CD4-positive, CD25-positive, alpha-beta regulatory T cell (primary cell): ENCODE results near the gene DIP2C. TPM values are rescaled to one million over a fixed set of nuclear protein-coding genes. Genes with fewer than 3 reads are reported as not detected.
"Not testable (repeated sequence)": the region's sequence is repeated elsewhere in the genome, so short reads cannot be mapped to it uniquely, and the experiment has no call there.

Experiments used
- ATAC-seq, 2 donors: fragments of 150-1000 bp; cut with Tn5 transposase; one replicate each; pipeline ENCODE4 v1.10.0; 2021; ENCODE audit warnings: low read depth in 2 of 2, moderate number of reproducible peaks in 2 of 2, moderate library complexity in 1 of 2
- DNase-seq, 3 donors: peaks; one replicate each; pipeline versions ENCODE4 v3.0.0 to v3.0.0-alpha.2; 2012 to 2022; ENCODE audit warnings: mixed read lengths in 1 of 3
- H3K27ac ChIP-seq: one replicate; pipeline ENCODE4 v1.7.0; 2013; ENCODE audit warnings: mild to moderate bottlenecking, low read length; ENCODE audit not compliant: insufficient read depth, poor library complexity, severe bottlenecking
- H3K27me3 ChIP-seq: one replicate; pipeline ENCODE4 v1.7.0; 2013; ENCODE audit warnings: low read length; ENCODE audit not compliant: control insufficient read depth, insufficient read depth
- H3K36me3 ChIP-seq: one replicate; pipeline ENCODE4 v1.7.0; 2013; ENCODE audit warnings: mild to moderate bottlenecking, low read length, moderate library complexity; ENCODE audit not compliant: control insufficient read depth, insufficient read depth
- H3K4me1 ChIP-seq: 2 replicates; pipeline ENCODE4 v1.7.0; 2013; ENCODE audit warnings: mild to moderate bottlenecking, low read length; ENCODE audit not compliant: insufficient read depth, control insufficient read depth, poor library complexity, severe bottlenecking
- H3K4me3 ChIP-seq: one replicate; pipeline ENCODE4 v1.7.0; 2013; ENCODE audit warnings: low read depth, mild to moderate bottlenecking, low read length, moderate library complexity
- H3K9me3 ChIP-seq, 2 experiments: 1 replicate in 1 of 2; 2 replicates in 1 of 2; pipeline ENCODE4 v1.7.0; 2013; ENCODE audit warnings: low read length in 2 of 2, mild to moderate bottlenecking in 1 of 2, moderate library complexity in 1 of 2; ENCODE audit not compliant: control insufficient read depth in 2 of 2
- H3K27ac Mint-ChIP-seq, 3 donors: one replicate each; pipeline ENCODE4 v1.8.0; 2020 to 2022; ENCODE audit warnings: mild to moderate bottlenecking in 3 of 3, mixed read lengths in 3 of 3, moderate library complexity in 2 of 3
- H3K27me3 Mint-ChIP-seq: one replicate; pipeline ENCODE4 v1.8.0; 2022; ENCODE audit warnings: mild to moderate bottlenecking, mixed read lengths
- H3K36me3 Mint-ChIP-seq: one replicate; pipeline ENCODE4 v1.8.0; 2020; ENCODE audit warnings: mixed read lengths
- H3K4me1 Mint-ChIP-seq, 4 donors: one replicate each; pipeline ENCODE4 v1.8.0; 2020 to 2022; ENCODE audit warnings: mixed read lengths in 4 of 4, mild to moderate bottlenecking in 1 of 4
- H3K4me3 Mint-ChIP-seq, 4 donors: one replicate each; pipeline ENCODE4 v1.8.0; 2020 to 2022; ENCODE audit warnings: mild to moderate bottlenecking in 4 of 4, mixed read lengths in 4 of 4, moderate library complexity in 3 of 4
- H3K9me3 Mint-ChIP-seq, 7 donors: one replicate each; pipeline ENCODE4 v1.8.0; 2020 to 2022; ENCODE audit warnings: mixed read lengths in 7 of 7, mild to moderate bottlenecking in 3 of 7, moderate library complexity in 2 of 7
- polyA plus RNA-seq, 4 donors: library from polyadenylated mRNA; unstranded; fragments of 300-500 nt; fragmentation: Illumina TruSeq; gene quantifications; one replicate each; pipeline ENCODE4 v1.2.3, GENCODE V29; 2021
- total RNA-seq: library from RNA; stranded (reverse); gene quantifications from one replicate; pipeline ENCODE4 v1.2.3, GENCODE V29; 2022

Gene DIP2C
- total and polyA plus RNA-seq, 5 donors from 2014 or later, result 0.47 to 4.1 (median 0.54) TPM

- no peak for ATAC-seq
- Mint-ChIP-seq H3K4me3 (no peak overlapping the region), H3K27ac (no peak overlapping the region), H3K4me1 (peaks cover 0 to 1% (median 0%) of the 10 kb centered on the region in 4 donors), H3K27me3 (no peaks in the 10 kb centered on the region), H3K9me3 (peaks cover 0 to 2% (median 0%) of the 10 kb centered on the region in 7 donors), H3K36me3 (peaks cover 8% of the 10 kb centered on the region)
- H3K9me3 ChIP-seq, result no peaks in the 10 kb centered on the region
- no peaks in the 10 kb centered on the region for H3K36me3 ChIP-seq
- DNase-seq, result no peak
- no peak overlapping the region for H3K27ac ChIP-seq
- H3K4me3 ChIP-seq, result no peak overlapping the region
- H3K4me1 ChIP-seq, result no peaks in the 10 kb centered on the region
- no peaks in the 10 kb centered on the region for H3K27me3 ChIP-seq
Observed at GRCh38 chr10:301536-301935, 387.9 kb downstream of the DIP2C start.

- DNase-seq, H3K4me1 ChIP-seq, H3K27me3 Mint-ChIP-seq, ATAC-seq, H3K9me3 Mint-ChIP-seq, H3K4me1 Mint-ChIP-seq, H3K27ac Mint-ChIP-seq, H3K4me3 Mint-ChIP-seq, H3K9me3 ChIP-seq, H3K36me3 ChIP-seq, H3K4me3 ChIP-seq, H3K36me3 Mint-ChIP-seq, H3K27me3 ChIP-seq, H3K27ac ChIP-seq: not testable (repeated sequence)
Observed at GRCh38 chr10:300580-300979, 388.9 kb downstream of the DIP2C start.

- no peaks in the 10 kb centered on the region for H3K36me3 ChIP-seq
- DNase-seq (no peak), ATAC-seq (no peak)
- Mint-ChIP-seq H3K27ac (no peak overlapping the region), H3K27me3 (no peaks in the 10 kb centered on the region), H3K4me3 (no peak overlapping the region), H3K36me3 (peaks cover 10% of the 10 kb centered on the region), H3K4me1 (no peaks in the 10 kb centered on the region), H3K9me3 (peaks cover 0 to 3% (median 0%) of the 10 kb centered on the region in 7 donors)
- H3K9me3 ChIP-seq, result no peaks in the 10 kb centered on the region
- no peaks in the 10 kb centered on the region for H3K4me1 ChIP-seq
- no peak overlapping the region for H3K4me3 ChIP-seq
- no peak overlapping the region for H3K27ac ChIP-seq
- no peaks in the 10 kb centered on the region for H3K27me3 ChIP-seq
Observed at GRCh38 chr10:299969-300368, 389.5 kb downstream of the DIP2C start.

- H3K27ac ChIP-seq, result no peak overlapping the region
- H3K27me3 ChIP-seq, result no peaks in the 10 kb centered on the region
- H3K4me1 ChIP-seq, result no peaks in the 10 kb centered on the region
- no peak for DNase-seq
- Mint-ChIP-seq H3K9me3 (peaks cover 0 to 3% (median 0%) of the 10 kb centered on the region in 7 donors), H3K4me1 (no peaks in the 10 kb centered on the region), H3K4me3 (no peak overlapping the region), H3K36me3 (peaks cover 14% of the 10 kb centered on the region), H3K27ac (no peak overlapping the region), H3K27me3 (no peaks in the 10 kb centered on the region)
- no peak for ATAC-seq
- H3K36me3 ChIP-seq, result no peaks in the 10 kb centered on the region
- no peak overlapping the region for H3K4me3 ChIP-seq
- no peaks in the 10 kb centered on the region for H3K9me3 ChIP-seq
Observed at GRCh38 chr10:299512-299911, 390.0 kb downstream of the DIP2C start.

- H3K4me3 Mint-ChIP-seq, result no peak overlapping the region
- H3K36me3 ChIP-seq, result no peaks in the 10 kb centered on the region
- H3K9me3 ChIP-seq, result no peaks in the 10 kb centered on the region
- H3K36me3 Mint-ChIP-seq, result peaks cover 11% of the 10 kb centered on the region
- H3K27ac ChIP-seq, result no peak overlapping the region
- H3K4me3 ChIP-seq, result no peak overlapping the region
- DNase-seq, result no peak
- no peak overlapping the region for H3K27ac Mint-ChIP-seq
- H3K27me3 ChIP-seq, result no peaks in the 10 kb centered on the region
- peaks cover 0 to 3% (median 0%) of the 10 kb centered on the region in 7 donors for H3K9me3 Mint-ChIP-seq
- ATAC-seq, result no peak
- no peaks in the 10 kb centered on the region for H3K4me1 ChIP-seq
- H3K27me3 Mint-ChIP-seq, result no peaks in the 10 kb centered on the region
- H3K4me1 Mint-ChIP-seq, result no peaks in the 10 kb centered on the region
Observed at GRCh38 chr10:298033-298432, 391.4 kb downstream of the DIP2C start.

- Histone ChIP-seq H3K9me3 (no peaks in the 10 kb centered on the region), H3K27me3 (no peaks in the 10 kb centered on the region), H3K27ac (no peak overlapping the region), H3K4me3 (no peak overlapping the region), H3K4me1 (no peaks in the 10 kb centered on the region), H3K36me3 (no peaks in the 10 kb centered on the region)
- Mint-ChIP-seq H3K27ac (no peak overlapping the region), H3K4me1 (no peaks in the 10 kb centered on the region), H3K27me3 (no peaks in the 10 kb centered on the region), H3K36me3 (peaks cover 11% of the 10 kb centered on the region), H3K9me3 (peaks cover 0 to 3% (median 0%) of the 10 kb centered on the region in 7 donors), H3K4me3 (no peak overlapping the region)
- DNase-seq, result no peak
- no peak for ATAC-seq
Observed at GRCh38 chr10:297567-297966, 391.9 kb downstream of the DIP2C start.

- no peaks in the 10 kb centered on the region for H3K27me3 ChIP-seq
- Mint-ChIP-seq H3K4me1 (no peaks in the 10 kb centered on the region), H3K27ac (peak overlapping the region in 2 of 3 donors; percentile 32 to 38), H3K9me3 (peaks cover 0 to 3% (median 0%) of the 10 kb centered on the region in 7 donors), H3K27me3 (no peaks in the 10 kb centered on the region), H3K36me3 (peaks cover 7% of the 10 kb centered on the region), H3K4me3 (no peak overlapping the region)
- DNase-seq (no peak), ATAC-seq (no peak)
- H3K36me3 ChIP-seq, result no peaks in the 10 kb centered on the region
- no peaks in the 10 kb centered on the region for H3K4me1 ChIP-seq
- H3K27ac ChIP-seq, result no peak overlapping the region
- no peak overlapping the region for H3K4me3 ChIP-seq
- no peaks in the 10 kb centered on the region for H3K9me3 ChIP-seq
Observed at GRCh38 chr10:293636-294035, 395.8 kb downstream of the DIP2C start.

- no peaks in the 10 kb centered on the region for H3K36me3 ChIP-seq
- peaks cover 11% of the 10 kb centered on the region for H3K36me3 Mint-ChIP-seq
- no peaks in the 10 kb centered on the region for H3K4me1 Mint-ChIP-seq
- H3K9me3 ChIP-seq, result no peaks in the 10 kb centered on the region
- ATAC-seq (no peak), DNase-seq (no peak)
- no peak overlapping the region for H3K4me3 ChIP-seq
- H3K27ac ChIP-seq, result no peak overlapping the region
- no peak overlapping the region for H3K4me3 Mint-ChIP-seq
- no peaks in the 10 kb centered on the region for H3K27me3 ChIP-seq
- H3K27me3 Mint-ChIP-seq, result no peaks in the 10 kb centered on the region
- H3K9me3 Mint-ChIP-seq, result peaks cover 0 to 2% (median 0%) of the 10 kb centered on the region in 7 donors
- no peak overlapping the region for H3K27ac Mint-ChIP-seq
- no peaks in the 10 kb centered on the region for H3K4me1 ChIP-seq
Observed at GRCh38 chr10:290026-290725, 399.3 kb downstream of the DIP2C start.
